ENCODE measurements around the gene PPCDC.
"Not testable (repeated sequence)": the region's sequence is repeated elsewhere in the genome, so short reads cannot be mapped to it uniquely, and the experiment has no call there.

Gene PPCDC

GRCh38 chr15:75073197-75073596 is 49.8 kb downstream of the PPCDC start:
- no peak for DNase-seq

DNA sequence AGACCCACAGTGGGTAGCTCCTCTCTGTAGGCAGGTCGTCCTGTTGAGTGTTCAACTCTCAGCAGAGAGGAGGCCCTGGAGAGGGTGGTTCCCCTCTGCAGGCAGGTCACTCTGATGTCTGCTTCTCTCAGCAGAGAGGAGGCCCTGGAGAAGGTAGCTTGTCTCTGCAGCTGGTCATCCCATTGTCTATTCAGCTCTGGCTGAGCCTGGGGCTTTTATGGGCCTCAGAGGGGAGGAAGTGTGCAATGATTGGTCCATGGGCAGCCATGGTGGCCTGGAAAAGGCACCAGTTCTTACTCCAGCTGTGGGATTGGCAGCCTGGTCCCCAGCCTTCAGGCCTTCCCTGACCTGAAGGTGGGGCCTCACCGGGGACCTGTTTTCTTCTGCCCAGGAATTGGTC is 52.9 kb downstream of the PPCDC start:
- DNase-seq = no peak

DNA sequence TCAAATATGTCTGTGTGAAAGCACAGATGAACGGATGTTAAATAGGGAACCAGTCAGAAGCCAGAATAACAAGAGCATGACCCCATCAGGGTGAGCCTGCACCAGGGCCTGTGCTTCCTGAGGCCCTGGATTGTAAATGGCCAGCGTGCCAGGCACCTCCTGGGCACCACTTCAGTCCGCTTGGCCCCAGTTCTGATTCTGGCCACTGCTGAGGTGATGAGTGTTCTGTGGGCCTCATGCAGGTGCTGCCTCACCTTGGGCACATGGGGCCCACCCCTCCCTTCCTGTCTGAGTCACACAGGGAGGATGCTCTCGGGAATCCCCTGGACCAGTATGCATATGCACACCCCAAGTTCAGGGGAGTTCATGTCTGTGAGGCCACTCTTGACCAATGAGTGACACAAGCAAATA is 54.2 kb downstream of the PPCDC start:
- DNase-seq = not testable (repeated sequence)

DNA sequence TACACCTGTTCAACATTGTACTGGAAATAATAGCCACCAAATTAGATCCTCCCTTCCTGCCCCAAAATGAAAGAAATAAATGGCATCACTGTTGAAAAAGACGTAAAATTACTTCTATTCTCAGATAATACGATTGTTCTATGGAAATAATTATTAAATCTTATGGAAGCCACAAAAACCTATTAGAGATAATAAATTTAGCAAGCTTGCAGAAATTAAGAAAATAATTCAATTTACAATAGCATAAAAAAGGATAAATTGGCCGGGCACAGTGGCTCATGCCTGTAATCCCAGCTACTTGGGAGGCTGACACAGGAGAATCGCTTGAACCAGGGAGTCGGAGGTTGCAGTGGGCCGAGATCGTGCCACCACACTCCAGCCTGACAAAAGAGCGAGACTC is 57.8 kb downstream of the PPCDC start:
- no peak for DNase-seq

DNA sequence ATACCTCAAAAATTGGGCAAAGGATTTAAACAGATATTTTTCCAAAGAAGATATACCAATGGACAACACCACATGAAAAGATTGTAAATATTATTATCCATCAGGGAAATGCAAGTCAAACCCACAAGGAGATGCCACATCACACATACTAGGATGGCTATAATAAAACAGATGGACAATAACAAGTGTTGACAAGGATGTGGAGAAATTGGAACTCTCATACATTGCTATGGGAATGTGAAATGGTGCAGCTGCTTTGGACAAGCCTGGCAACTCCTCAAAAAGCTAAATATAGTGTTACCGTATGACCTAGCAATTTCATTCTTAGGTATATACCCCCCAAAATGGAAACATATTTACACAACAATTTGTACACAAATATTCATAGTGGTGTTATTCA is 59.3 kb downstream of the PPCDC start:
- DNase-seq = no peak

GRCh38 chr15:75085708-75086107 is 62.3 kb downstream of the PPCDC start:
- not testable (repeated sequence) for DNase-seq

GRCh38 chr15:75089456-75090387 is 66.3 kb downstream of the PPCDC start:
- no peak for DNase-seq

DNA sequence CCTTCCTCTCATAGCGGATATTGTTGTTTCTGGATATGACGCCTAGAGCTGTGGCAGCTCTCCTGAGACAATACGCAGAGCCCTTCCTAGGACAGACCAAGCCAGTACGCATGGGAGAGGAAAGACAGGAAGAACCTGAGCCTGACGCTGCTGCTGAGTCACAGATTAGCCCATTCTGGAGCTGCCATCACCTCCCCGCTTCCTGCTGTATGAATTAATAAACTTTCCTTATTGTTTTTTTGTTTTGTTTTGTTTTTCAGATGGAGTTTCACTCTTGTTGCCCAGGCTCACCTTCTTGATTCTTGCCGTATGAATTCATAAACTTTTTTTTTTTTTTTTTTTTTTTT is 67.0 kb downstream of the PPCDC start:
- no peak for DNase-seq

GRCh38 chr15:75091814-75092213 is 68.4 kb downstream of the PPCDC start:
- no peak for DNase-seq

DNA sequence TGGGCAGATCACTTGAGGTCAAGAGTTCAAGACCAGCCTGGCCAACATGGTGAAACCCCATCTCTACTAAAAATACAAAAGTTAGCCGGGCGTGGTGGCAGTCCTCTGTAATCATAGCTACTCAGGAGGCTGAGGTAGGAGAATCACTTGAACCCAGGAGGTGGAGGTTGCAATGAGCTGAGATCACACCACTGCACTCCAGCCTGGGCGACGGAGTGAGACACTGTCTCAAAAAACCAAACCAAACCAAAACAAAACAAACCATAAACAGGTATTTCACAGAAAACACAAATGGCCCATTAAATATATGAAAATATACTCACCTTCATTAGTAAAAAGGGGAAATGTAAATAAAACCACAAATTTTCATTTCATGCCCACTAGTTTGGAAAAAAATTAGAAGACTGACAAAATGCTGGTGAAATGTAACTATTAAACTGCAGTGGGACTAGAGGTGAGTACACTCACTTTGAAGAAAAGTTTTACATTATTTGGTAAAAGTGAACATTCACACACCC is 71.6 kb downstream of the PPCDC start:
- DNase-seq = not testable (repeated sequence)

GRCh38 chr15:75095594-75095993 is 72.2 kb downstream of the PPCDC start:
- DNase-seq = no peak

DNA sequence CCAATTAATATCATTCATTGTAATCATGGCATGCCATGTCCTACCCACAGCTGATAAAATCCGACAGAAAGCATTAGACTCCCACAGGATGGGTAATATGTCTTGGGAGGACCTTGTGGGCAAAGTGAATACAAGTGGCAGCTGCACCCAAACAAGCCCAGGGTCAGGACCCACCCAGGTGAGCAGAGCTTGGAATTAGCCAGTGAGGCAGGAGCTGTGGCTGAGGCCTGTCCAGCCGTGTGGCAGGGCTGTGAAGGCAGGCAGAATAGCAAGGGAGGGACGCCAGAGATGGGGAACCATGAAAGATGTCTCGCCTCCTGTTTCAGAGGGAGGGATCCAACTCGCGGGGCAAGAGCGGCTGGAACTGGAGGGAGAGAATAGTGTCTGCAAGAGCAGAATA is 74.5 kb downstream of the PPCDC start:
- DNase-seq = no peak

DNA sequence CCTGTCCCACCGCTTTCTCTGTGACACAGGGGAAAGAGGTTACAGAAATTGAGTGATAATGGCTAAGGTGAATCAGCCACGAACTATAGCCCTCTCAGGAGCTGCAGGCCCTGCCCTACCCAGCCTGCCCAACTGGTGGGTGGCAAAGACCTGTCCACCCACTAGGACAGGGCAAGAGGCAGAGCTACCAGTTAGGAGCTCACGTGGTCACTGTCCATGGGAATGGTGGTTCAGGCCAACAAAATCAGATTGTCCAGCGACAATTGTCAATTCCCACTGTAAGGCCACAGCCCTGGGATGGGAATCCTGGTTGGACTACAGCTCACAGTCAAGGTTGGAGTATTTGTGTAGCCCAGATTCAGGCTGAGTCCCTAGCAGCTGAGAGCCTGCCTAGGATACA is 75.0 kb downstream of the PPCDC start:
- no peak for DNase-seq

Measured in NCI-H1436 treated with DMSO at 0.1 percent for 48 hours (cell line).